Omental fat pad (tissue), 4 donors: ENCODE data around the gene LRFN2. TPM values are rescaled to one million over a fixed set of nuclear protein-coding genes. Genes with fewer than 3 reads are reported as not detected.

Source experiments
- ATAC-seq: fragments of 150-250 bp; one replicate; pipeline ENCODE4 v1.9.1; 2016; ENCODE audit warnings: mild to moderate bottlenecking, moderate library complexity; ENCODE audit not compliant: low FRiP score
- DNase-seq: peaks from one replicate; pipeline ENCODE4 v3.0.0-alpha.2; 2019; ENCODE audit warnings: low spot score
- CTCF ChIP-seq, 3 donors: fragments of 450-650 bp; IDR thresholded peaks; one replicate each; pipeline ENCODE4 v1.5.1; 2016 to 2017; ENCODE audit warnings: antibody characterized with exemption in 3 of 3, mild to moderate bottlenecking in 3 of 3, moderate library complexity in 2 of 3
- total RNA-seq, 4 donors: library from RNA; depleted of rRNA; stranded (reverse); fragments of >200 nt; gene quantifications; one replicate each; pipeline ENCODE4 v1.1.0, GENCODE V29; 2016

Gene LRFN2
- total RNA-seq, 4 donors from 2014 or later, result not detected

GRCh38 chr6:40397287-40398033 lies 189.7 kb downstream of the LRFN2 start:
- DNase-seq, result no peak

GRCh38 chr6:40395698-40396076 lies 191.5 kb downstream of the LRFN2 start:
- TF ChIP-seq CTCF (IDR thresholded peaks at IDR 0.05), result no peak
- no peak for ATAC-seq
- no peak for DNase-seq

More at GRCh38 chr6:40397287-40398033, 189.7 kb downstream of the LRFN2 start:
- no peak for ATAC-seq
- TF ChIP-seq CTCF (IDR thresholded peaks at IDR 0.05), result no peak

GRCh38 chr6:40395066-40395697 lies 192.0 kb downstream of the LRFN2 start:
- TF ChIP-seq CTCF (IDR thresholded peaks at IDR 0.05), result no peak
- DNase-seq (no peak), ATAC-seq (no peak)

GRCh38 chr6:40394381-40394780 lies 192.8 kb downstream of the LRFN2 start:
- DNase-seq, result no peak
- no peak for ATAC-seq
- TF ChIP-seq CTCF (IDR thresholded peaks at IDR 0.05), result no peak

- DNase-seq, result no peak
- ATAC-seq, result no peak
- no peak for TF ChIP-seq CTCF (IDR thresholded peaks at IDR 0.05)
These were observed 193.5 kb downstream of the LRFN2 start for GRCh38 chr6:40393641-40394040.

GRCh38 chr6:40392589-40392988 lies 194.6 kb downstream of the LRFN2 start:
- ATAC-seq (no peak), DNase-seq (no peak)
- TF ChIP-seq CTCF (IDR thresholded peaks at IDR 0.05), result no peak
